CD14-positive monocyte (primary cell): Measurements from ENCODE around the gene ATP6AP1. TPM values are rescaled to one million over a fixed set of nuclear protein-coding genes. Genes with fewer than 3 reads are reported as not detected.

Experiments
- DNase-seq, 3 donors: peaks; one replicate each; pipeline ENCODE4 v3.0.0-alpha.2; 2011 to 2022
- H2AFZ ChIP-seq: 2 replicates; pipeline ENCODE4 v1.6.0; 2012; ENCODE audit warnings: mild to moderate bottlenecking, low read depth, low read length, inconsistent platforms; ENCODE audit not compliant: insufficient read depth, poor library complexity, severe bottlenecking
- H3K27ac ChIP-seq, 2 donors: 1 replicate in 1 of 2; 2 replicates in 1 of 2; pipeline ENCODE4 v1.5.1; 2012 to 2013; ENCODE audit warnings: low read length in 2 of 2, control low read depth in 1 of 2, inconsistent platforms in 1 of 2, low read depth in 1 of 2, mild to moderate bottlenecking in 1 of 2
- H3K27me3 ChIP-seq, 2 donors: one replicate each; pipeline versions ENCODE4 v1.6.0 to v1.6.1; 2011 to 2013; ENCODE audit warnings: low read length in 2 of 2; ENCODE audit not compliant: control insufficient read depth in 2 of 2, insufficient read depth in 2 of 2
- H3K36me3 ChIP-seq, 2 donors: replicated peaks in 1 of 2; 1 replicate in 1 of 2; 2 replicates in 1 of 2; pipeline versions ENCODE4 v1.5.1 to v1.6.1; 2012 to 2013; ENCODE audit warnings: low read length in 2 of 2, control low read depth in 1 of 2, inconsistent platforms in 1 of 2, mild to moderate bottlenecking in 1 of 2; ENCODE audit not compliant: insufficient read depth in 2 of 2, control insufficient read depth in 1 of 2
- H3K4me1 ChIP-seq, 2 donors: 1 replicate in 1 of 2; 2 replicates in 1 of 2; pipeline versions ENCODE4 v1.5.1 to v1.6.1; 2012 to 2013; ENCODE audit warnings: low read length in 2 of 2, control low read depth in 1 of 2, inconsistent platforms in 1 of 2, mild to moderate bottlenecking in 1 of 2, moderate library complexity in 1 of 2; ENCODE audit not compliant: insufficient read depth in 2 of 2, control insufficient read depth in 1 of 2
- H3K4me2 ChIP-seq: replicated peaks from 2 replicates; pipeline ENCODE3; 2012; ENCODE audit warnings: low read length, moderate library complexity, mild to moderate bottlenecking; ENCODE audit not compliant: poor library complexity, severe bottlenecking; ENCODE audit errors: extremely low read depth
- H3K4me3 ChIP-seq, 3 experiments: fragments of 200-600 bp in 1 of 3; sonication (generic) in 1 of 3; replicated peaks in 1 of 3; 1 replicate in 2 of 3; 2 replicates in 1 of 3; pipeline ENCODE4 v1.5.1; 2011 to 2013; ENCODE audit warnings: low read length in 3 of 3, mild to moderate bottlenecking in 3 of 3, control low read depth in 2 of 3, low read depth in 2 of 3, inconsistent platforms in 1 of 3, moderate library complexity in 1 of 3
- H3K79me2 ChIP-seq: 2 replicates; pipeline ENCODE4 v1.6.0; 2012; ENCODE audit warnings: mild to moderate bottlenecking, control low read depth, inconsistent platforms, low read length, moderate library complexity; ENCODE audit not compliant: insufficient read depth
- H3K9ac ChIP-seq: 2 replicates; pipeline ENCODE4 v1.6.0; 2017; ENCODE audit warnings: low read length, mild to moderate bottlenecking; ENCODE audit not compliant: insufficient read depth, poor library complexity, severe bottlenecking
- H3K9me3 ChIP-seq, 2 donors: replicated peaks in 1 of 2; 1 replicate in 1 of 2; 2 replicates in 1 of 2; pipeline versions ENCODE4 v1.5.1 to v1.6.1; 2012 to 2013; ENCODE audit warnings: low read length in 2 of 2, control low read depth in 1 of 2; ENCODE audit not compliant: control insufficient read depth in 1 of 2, insufficient read depth in 1 of 2
- H4K20me1 ChIP-seq: 2 replicates; pipeline ENCODE4 v1.6.0; 2012; ENCODE audit warnings: mild to moderate bottlenecking, low read length, control low read depth, moderate library complexity; ENCODE audit not compliant: insufficient read depth
- H3K27ac Mint-ChIP-seq, 7 donors: one replicate each; pipeline ENCODE4 v1.8.0; 2020; ENCODE audit warnings: mild to moderate bottlenecking in 7 of 7, mixed read lengths in 7 of 7, moderate library complexity in 6 of 7, inconsistent platforms in 2 of 7
- H3K27me3 Mint-ChIP-seq, 3 donors: one replicate each; pipeline ENCODE4 v1.8.0; 2021 to 2022; ENCODE audit warnings: low read depth in 3 of 3, mild to moderate bottlenecking in 3 of 3, mixed read lengths in 3 of 3, moderate library complexity in 3 of 3, inconsistent platforms in 1 of 3
- H3K36me3 Mint-ChIP-seq, 2 donors: one replicate each; pipeline ENCODE4 v1.8.0; 2020; ENCODE audit warnings: mixed read lengths in 2 of 2, inconsistent platforms in 1 of 2, mild to moderate bottlenecking in 1 of 2
- H3K4me1 Mint-ChIP-seq: one replicate; pipeline ENCODE4 v1.8.0; 2020; ENCODE audit warnings: mild to moderate bottlenecking, mixed read lengths
- H3K4me3 Mint-ChIP-seq, 2 donors: one replicate each; pipeline ENCODE4 v1.8.0; 2020; ENCODE audit warnings: mild to moderate bottlenecking in 2 of 2, mixed read lengths in 2 of 2, moderate library complexity in 1 of 2
- H3K9me3 Mint-ChIP-seq, 7 donors: one replicate each; pipeline ENCODE4 v1.8.0; 2020 to 2022; ENCODE audit warnings: mixed read lengths in 7 of 7, mild to moderate bottlenecking in 6 of 7, moderate library complexity in 6 of 7, inconsistent platforms in 2 of 7
- WGBS: methylation state at CpG from one replicate; pipeline ENCODE4 v1.1.5; 2013; ENCODE audit warnings: missing lambda C conversion rate; ENCODE audit not compliant: insufficient coverage; 5-methylcytosine and 5-hydroxymethylcytosine counted together
- intact Hi-C, 2 donors: fragments of 100-400 bp; cut with micrococcal nuclease; formaldehyde crosslinking; loops; one replicate each; pipeline versions ENCODE4 v1.15.0 to v1.15.1; 2023
- polyA plus RNA-seq, 3 donors: library from polyadenylated mRNA; depleted of rRNA in 1 of 3; unstranded in 2 of 3; stranded (reverse) in 1 of 3; fragments of 300-500 nt in 2 of 3; fragments of >200 nt in 1 of 3; fragmentation: Illumina TruSeq in 2 of 3; gene quantifications; 1 replicate in 2 of 3; 2 replicates in 1 of 3; pipeline ENCODE4 v1.2.3, GENCODE V29; 2012 to 2021
- TF ChIP-seq, protein P1 (sequence below): fragments of 200-600 bp; IDR thresholded peaks from one replicate; pipeline ENCODE4 v1.8.0; 2022; ENCODE audit warnings: antibody characterized with exemption, mild to moderate bottlenecking

The ATP6AP1 gene
- polyA plus RNA-seq, 3 donors = 116 to 178 (median 145) TPM

DNA sequence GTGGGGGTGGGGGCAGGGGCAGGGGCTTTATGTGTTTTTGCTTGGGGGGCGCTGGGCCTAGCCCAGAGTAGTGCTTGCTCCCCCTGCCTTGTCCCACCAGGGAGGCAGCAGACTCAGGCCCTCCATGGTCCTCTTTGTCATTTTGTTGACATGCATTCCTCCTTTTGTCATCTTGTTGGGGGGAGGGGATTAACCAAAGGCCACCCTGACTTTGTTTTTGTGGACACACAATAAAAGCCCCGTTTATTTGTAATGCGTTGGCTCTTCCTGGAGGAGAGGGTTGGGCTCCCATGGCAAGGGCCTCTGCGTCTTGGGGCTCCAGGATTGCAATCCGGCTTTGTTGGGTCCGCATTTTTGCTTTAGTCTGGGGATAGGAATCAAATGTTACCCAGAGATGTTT lies 47.2 kb upstream of the ATP6AP1 start:
- peak overlapping the region in 1 of 2 donors; percentile 20 for H3K4me3 Mint-ChIP-seq
- no peak overlapping the region for H2AFZ ChIP-seq
- TF ChIP-seq, protein P1, sequence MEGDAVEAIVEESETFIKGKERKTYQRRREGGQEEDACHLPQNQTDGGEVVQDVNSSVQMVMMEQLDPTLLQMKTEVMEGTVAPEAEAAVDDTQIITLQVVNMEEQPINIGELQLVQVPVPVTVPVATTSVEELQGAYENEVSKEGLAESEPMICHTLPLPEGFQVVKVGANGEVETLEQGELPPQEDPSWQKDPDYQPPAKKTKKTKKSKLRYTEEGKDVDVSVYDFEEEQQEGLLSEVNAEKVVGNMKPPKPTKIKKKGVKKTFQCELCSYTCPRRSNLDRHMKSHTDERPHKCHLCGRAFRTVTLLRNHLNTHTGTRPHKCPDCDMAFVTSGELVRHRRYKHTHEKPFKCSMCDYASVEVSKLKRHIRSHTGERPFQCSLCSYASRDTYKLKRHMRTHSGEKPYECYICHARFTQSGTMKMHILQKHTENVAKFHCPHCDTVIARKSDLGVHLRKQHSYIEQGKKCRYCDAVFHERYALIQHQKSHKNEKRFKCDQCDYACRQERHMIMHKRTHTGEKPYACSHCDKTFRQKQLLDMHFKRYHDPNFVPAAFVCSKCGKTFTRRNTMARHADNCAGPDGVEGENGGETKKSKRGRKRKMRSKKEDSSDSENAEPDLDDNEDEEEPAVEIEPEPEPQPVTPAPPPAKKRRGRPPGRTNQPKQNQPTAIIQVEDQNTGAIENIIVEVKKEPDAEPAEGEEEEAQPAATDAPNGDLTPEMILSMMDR = no peak
- WGBS = no CpG with 5 or more reads among the region's 6 CpGs
- DNase-seq = no peak
- no peaks in the 10 kb centered on the region for H3K36me3 ChIP-seq
- H3K27me3 ChIP-seq = no peaks in the 10 kb centered on the region
- peaks cover 31% of the 10 kb centered on the region for H3K4me1 Mint-ChIP-seq
- H3K4me3 ChIP-seq = no peak overlapping the region
- H3K4me2 ChIP-seq = no peak overlapping the region
- intact Hi-C loops = no loop called here
- peak overlapping the region in 1 of 7 donors; percentile 25 for H3K27ac Mint-ChIP-seq
- H3K36me3 Mint-ChIP-seq = peaks cover 5 to 10% of the 10 kb centered on the region in 2 donors
- no peaks in the 10 kb centered on the region for H3K9me3 ChIP-seq
- H3K4me1 ChIP-seq = peaks cover 34% of the 10 kb centered on the region in 2 donors
- H3K9ac ChIP-seq = no peak overlapping the region
- no peaks in the 10 kb centered on the region for H4K20me1 ChIP-seq
- H3K9me3 Mint-ChIP-seq = peaks cover 0 to 20% (median 4%) of the 10 kb centered on the region in 7 donors
- H3K27me3 Mint-ChIP-seq = peaks cover 0 to 5% (median 0%) of the 10 kb centered on the region in 3 donors
- H3K27ac ChIP-seq = no peak overlapping the region
- H3K79me2 ChIP-seq = peaks cover 16% of the 10 kb centered on the region

- no peak overlapping the region for H3K4me2 ChIP-seq
Observed at GRCh38 chrX:154382483-154383069, 45.9 kb upstream of the ATP6AP1 start.

More at GRCh38 chrX:154382483-154383069, 45.9 kb upstream of the ATP6AP1 start:
- Histone ChIP-seq H3K9me3 (no peaks in the 10 kb centered on the region), H3K27me3 (no peaks in the 10 kb centered on the region), H2AFZ (no peak overlapping the region), H3K79me2 (peaks cover 16% of the 10 kb centered on the region), H3K4me3 (no peak overlapping the region), H3K36me3 (no peaks in the 10 kb centered on the region), H3K9ac (no peak overlapping the region), H4K20me1 (no peaks in the 10 kb centered on the region), H3K4me1 (peaks cover 28 to 29% of the 10 kb centered on the region in 2 donors), H3K27ac (no peak overlapping the region)
- WGBS = 100% methylated on average over 1 of the region's 11 CpGs
- Mint-ChIP-seq H3K36me3 (peaks cover 5 to 10% of the 10 kb centered on the region in 2 donors), H3K9me3 (peaks cover 0 to 20% (median 4%) of the 10 kb centered on the region in 7 donors), H3K27me3 (peaks cover 0 to 1% (median 0%) of the 10 kb centered on the region in 3 donors), H3K4me3 (no peak overlapping the region), H3K4me1 (peaks cover 26% of the 10 kb centered on the region), H3K27ac (no peak overlapping the region)
- no peak for DNase-seq
- intact Hi-C loops = no loop called here
- TF ChIP-seq, protein P1 = no peak
